ENCODE data around the gene TLR10.

TLR10 gene

DNA sequence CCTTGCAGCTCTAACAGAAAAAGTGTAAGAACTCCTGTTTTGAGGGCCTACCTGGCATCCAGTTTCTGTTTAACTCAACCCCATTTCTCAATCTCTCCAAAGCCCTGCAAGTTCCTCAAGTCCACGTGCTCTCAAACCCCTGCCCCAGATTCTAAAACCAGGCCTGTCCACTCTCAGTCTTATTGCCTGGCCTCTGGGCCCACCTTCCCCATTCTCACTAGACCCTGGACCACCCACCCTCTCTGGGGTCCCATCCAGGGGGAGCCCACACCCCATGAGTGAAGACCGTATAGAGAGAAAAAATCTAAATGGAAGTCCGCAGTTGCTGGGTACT is 58.3 kb downstream of the TLR10 start:
- peaks cover 7% of the 10 kb centered on the region for H3K4me1 ChIP-seq (ENCODE audit: insufficient read depth, poor library complexity, severe bottlenecking)
- DNase-seq (ENCODE audit: low spot score) (no peak), ATAC-seq (ENCODE audit: low read depth) (no peak)
- H3K27me3 ChIP-seq (ENCODE audit: insufficient read depth, poor library complexity, severe bottlenecking) = no peaks in the 10 kb centered on the region
- no peaks in the 10 kb centered on the region for H3K9me3 ChIP-seq (ENCODE audit: severe bottlenecking)
- no peak overlapping the region for H3K4me3 ChIP-seq (ENCODE audit: severe bottlenecking)
- no peak overlapping the region for H3K27ac ChIP-seq (ENCODE audit: poor library complexity, severe bottlenecking)
- no peaks in the 10 kb centered on the region for H3K36me3 ChIP-seq (ENCODE audit: low read depth)
- TF ChIP-seq, protein P1, sequence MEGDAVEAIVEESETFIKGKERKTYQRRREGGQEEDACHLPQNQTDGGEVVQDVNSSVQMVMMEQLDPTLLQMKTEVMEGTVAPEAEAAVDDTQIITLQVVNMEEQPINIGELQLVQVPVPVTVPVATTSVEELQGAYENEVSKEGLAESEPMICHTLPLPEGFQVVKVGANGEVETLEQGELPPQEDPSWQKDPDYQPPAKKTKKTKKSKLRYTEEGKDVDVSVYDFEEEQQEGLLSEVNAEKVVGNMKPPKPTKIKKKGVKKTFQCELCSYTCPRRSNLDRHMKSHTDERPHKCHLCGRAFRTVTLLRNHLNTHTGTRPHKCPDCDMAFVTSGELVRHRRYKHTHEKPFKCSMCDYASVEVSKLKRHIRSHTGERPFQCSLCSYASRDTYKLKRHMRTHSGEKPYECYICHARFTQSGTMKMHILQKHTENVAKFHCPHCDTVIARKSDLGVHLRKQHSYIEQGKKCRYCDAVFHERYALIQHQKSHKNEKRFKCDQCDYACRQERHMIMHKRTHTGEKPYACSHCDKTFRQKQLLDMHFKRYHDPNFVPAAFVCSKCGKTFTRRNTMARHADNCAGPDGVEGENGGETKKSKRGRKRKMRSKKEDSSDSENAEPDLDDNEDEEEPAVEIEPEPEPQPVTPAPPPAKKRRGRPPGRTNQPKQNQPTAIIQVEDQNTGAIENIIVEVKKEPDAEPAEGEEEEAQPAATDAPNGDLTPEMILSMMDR (IDR thresholded peaks at IDR 0.05; ENCODE audit: poor library complexity, severe bottlenecking) = no peak

DNA sequence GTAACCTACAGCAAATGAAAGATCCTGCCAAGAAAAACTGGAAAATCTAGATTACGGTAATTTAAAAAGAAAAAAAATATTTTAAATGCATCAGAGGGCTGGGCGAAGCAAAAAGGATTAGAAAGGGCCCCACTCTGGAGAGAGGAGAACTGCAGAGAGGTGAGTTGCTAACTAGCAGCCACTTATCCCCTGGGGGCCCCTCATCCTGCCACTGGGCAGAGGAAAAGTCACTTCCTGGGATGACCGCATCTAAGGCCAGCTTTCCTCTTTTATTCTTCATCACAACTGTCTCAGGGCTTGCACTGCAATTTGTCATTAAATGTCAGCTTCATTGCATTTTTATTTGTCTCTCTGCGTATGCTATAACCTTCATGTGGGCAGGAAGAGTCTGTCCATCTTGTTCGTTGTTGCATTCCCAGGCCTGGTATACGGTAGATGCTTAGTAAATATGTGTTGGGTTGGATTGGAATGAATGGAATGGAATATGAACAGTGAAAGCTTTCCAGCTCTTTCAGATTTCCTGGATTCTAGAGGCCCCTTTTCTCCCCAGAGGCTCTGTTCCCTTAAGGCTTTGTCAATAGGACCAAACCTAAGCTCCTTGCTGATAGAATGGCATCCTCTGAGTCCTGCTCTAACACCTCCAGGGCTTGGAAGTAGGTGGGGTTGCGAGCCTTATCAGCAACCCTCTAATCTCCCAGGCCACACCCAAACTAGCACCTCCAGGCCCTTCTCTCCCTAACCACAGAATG is 58.9 kb downstream of the TLR10 start:
- TF ChIP-seq, protein P1 (IDR thresholded peaks at IDR 0.05; ENCODE audit: poor library complexity, severe bottlenecking) = no peak
- no peak overlapping the region for H3K27ac ChIP-seq (ENCODE audit: poor library complexity, severe bottlenecking)
- H3K27me3 ChIP-seq (ENCODE audit: insufficient read depth, poor library complexity, severe bottlenecking) = no peaks in the 10 kb centered on the region
- ATAC-seq (ENCODE audit: low read depth) = peak; percentile 35; the same call in 2 of the 3 replicates
- H3K9me3 ChIP-seq (ENCODE audit: severe bottlenecking) = no peaks in the 10 kb centered on the region
- H3K36me3 ChIP-seq (ENCODE audit: low read depth) = no peaks in the 10 kb centered on the region
- H3K4me3 ChIP-seq (ENCODE audit: severe bottlenecking) = no peak overlapping the region
- DNase-seq (ENCODE audit: low spot score) = no peak
- peaks cover 7% of the 10 kb centered on the region for H3K4me1 ChIP-seq (ENCODE audit: insufficient read depth, poor library complexity, severe bottlenecking)

- TF ChIP-seq, protein P1 (IDR thresholded peaks at IDR 0.05; ENCODE audit: poor library complexity, severe bottlenecking) = no peak
- Histone ChIP-seq H3K9me3 (ENCODE audit: severe bottlenecking) (no peaks in the 10 kb centered on the region), H3K36me3 (ENCODE audit: low read depth) (no peaks in the 10 kb centered on the region), H3K27me3 (ENCODE audit: insufficient read depth, poor library complexity, severe bottlenecking) (no peaks in the 10 kb centered on the region), H3K4me1 (ENCODE audit: insufficient read depth, poor library complexity, severe bottlenecking) (no peaks in the 10 kb centered on the region), H3K4me3 (ENCODE audit: severe bottlenecking) (no peak overlapping the region), H3K27ac (ENCODE audit: poor library complexity, severe bottlenecking) (no peak overlapping the region)
- DNase-seq (ENCODE audit: low spot score) = no peak
- no peak for ATAC-seq (ENCODE audit: low read depth)
Observed at GRCh38 chr4:38723114-38723513, 59.7 kb downstream of the TLR10 start.
